Fibroblast of villous mesenchyme (primary cell): ENCODE measurements around the gene SSTR5. TPM values are rescaled to one million over a fixed set of nuclear protein-coding genes. Genes with fewer than 3 reads are reported as not detected.

ENCODE experiments used
- DNase-seq: peaks from one replicate; pipeline ENCODE4 v3.0.0-alpha.2; 2010; ENCODE audit warnings: low read depth
- H3K4me3 ChIP-seq: 2 replicates; pipeline ENCODE4 v1.5.1; 2011; ENCODE audit warnings: low read depth, mild to moderate bottlenecking, low read length
- total RNA-seq: library from RNA; depleted of rRNA; stranded (reverse); fragments of >200 nt; gene quantifications from 2 replicates; pipeline ENCODE4 v1.2.3, GENCODE V29; 2012
- TF ChIP-seq, protein P1 (sequence below): IDR thresholded peaks from 2 replicates; pipeline ENCODE4 v1.5.1; 2012; ENCODE audit warnings: low read depth, mild to moderate bottlenecking, low read length; ENCODE audit not compliant: insufficient read depth

Gene SSTR5
- total RNA-seq, 1 donor, result not detected

- H3K4me3 ChIP-seq, result no peak overlapping the region
- no peak for DNase-seq
- TF ChIP-seq, protein P1, sequence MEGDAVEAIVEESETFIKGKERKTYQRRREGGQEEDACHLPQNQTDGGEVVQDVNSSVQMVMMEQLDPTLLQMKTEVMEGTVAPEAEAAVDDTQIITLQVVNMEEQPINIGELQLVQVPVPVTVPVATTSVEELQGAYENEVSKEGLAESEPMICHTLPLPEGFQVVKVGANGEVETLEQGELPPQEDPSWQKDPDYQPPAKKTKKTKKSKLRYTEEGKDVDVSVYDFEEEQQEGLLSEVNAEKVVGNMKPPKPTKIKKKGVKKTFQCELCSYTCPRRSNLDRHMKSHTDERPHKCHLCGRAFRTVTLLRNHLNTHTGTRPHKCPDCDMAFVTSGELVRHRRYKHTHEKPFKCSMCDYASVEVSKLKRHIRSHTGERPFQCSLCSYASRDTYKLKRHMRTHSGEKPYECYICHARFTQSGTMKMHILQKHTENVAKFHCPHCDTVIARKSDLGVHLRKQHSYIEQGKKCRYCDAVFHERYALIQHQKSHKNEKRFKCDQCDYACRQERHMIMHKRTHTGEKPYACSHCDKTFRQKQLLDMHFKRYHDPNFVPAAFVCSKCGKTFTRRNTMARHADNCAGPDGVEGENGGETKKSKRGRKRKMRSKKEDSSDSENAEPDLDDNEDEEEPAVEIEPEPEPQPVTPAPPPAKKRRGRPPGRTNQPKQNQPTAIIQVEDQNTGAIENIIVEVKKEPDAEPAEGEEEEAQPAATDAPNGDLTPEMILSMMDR, result no peak
Measured at GRCh38 chr16:1045310-1045992, 27.1 kb upstream of the SSTR5 start.

GRCh38 chr16:1045993-1046911, 26.3 kb upstream of the SSTR5 start:
- DNase-seq, result no peak
- H3K4me3 ChIP-seq, result no peak overlapping the region
- TF ChIP-seq, protein P1, result no peak

GRCh38 chr16:1047123-1047522, 25.4 kb upstream of the SSTR5 start:
- DNase-seq, result no peak
- TF ChIP-seq, protein P1, result no peak
- no peak overlapping the region for H3K4me3 ChIP-seq

- H3K4me3 ChIP-seq, result no peak overlapping the region
- TF ChIP-seq, protein P1, result no peak
- no peak for DNase-seq
Measured at GRCh38 chr16:1047801-1048200, 24.7 kb upstream of the SSTR5 start.

DNA sequence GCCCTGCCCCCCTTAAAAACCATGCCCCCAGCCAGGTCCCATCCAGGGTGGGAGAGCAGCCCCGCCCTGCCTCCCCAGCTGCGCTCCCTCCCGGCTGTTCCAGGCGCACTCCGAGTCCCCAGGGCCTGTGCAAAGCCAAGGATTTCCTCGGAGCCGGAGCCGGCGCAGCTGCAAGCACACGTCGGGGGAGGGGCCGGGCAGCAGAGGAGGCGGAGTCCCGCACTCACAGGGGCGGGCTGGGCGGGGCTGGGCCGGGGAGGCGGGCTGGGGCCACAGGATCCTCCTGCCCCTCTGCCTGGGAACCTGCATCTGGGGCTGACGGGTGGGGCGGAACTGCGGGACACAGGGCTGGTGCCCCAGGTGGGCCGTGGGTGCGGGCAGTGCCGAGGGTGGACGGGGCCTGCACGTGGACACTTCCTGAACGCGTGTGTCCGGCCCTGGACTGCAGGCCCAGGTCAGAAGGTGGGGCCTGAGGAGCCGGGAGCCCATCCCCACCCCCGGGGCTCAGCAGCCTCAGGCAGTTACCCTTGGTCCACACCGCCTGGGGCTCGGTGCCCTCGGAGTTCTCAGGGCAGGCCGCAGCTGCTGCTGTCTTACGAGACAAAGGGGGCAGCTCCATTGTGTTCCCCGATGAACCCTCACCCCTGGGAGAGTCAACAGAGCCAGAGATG, 24.0 kb upstream of the SSTR5 start:
- DNase-seq, result peak; percentile 24
- H3K4me3 ChIP-seq, result no peak overlapping the region
- TF ChIP-seq, protein P1, result no peak

GRCh38 chr16:1049113-1049975, 23.2 kb upstream of the SSTR5 start:
- H3K4me3 ChIP-seq, result no peak overlapping the region
- no peak for DNase-seq
- TF ChIP-seq, protein P1, result no peak
